Stimulated activated memory B cell treated with anti-CD40 and anti-IgM and Interleukin-4, amounts not matched to agents 10 μg/mL and 1 μg/mL and 100 μg/mL, for 72 hours (primary cell): ENCODE measurements around the gene HOXA3.

Source experiments
- ATAC-seq: fragments of 150-1000 bp; cut with Tn5 transposase; 2 replicates; pipeline ENCODE4 v1.10.0; 2021
- H3K27ac Mint-ChIP-seq: one replicate; pipeline ENCODE4 v1.8.0; 2022; ENCODE audit warnings: mild to moderate bottlenecking, mixed read lengths
- H3K27me3 Mint-ChIP-seq: one replicate; pipeline ENCODE4 v1.8.0; 2022; ENCODE audit warnings: mixed read lengths
- H3K36me3 Mint-ChIP-seq: one replicate; pipeline ENCODE4 v1.8.0; 2022; ENCODE audit warnings: mixed read lengths
- H3K4me1 Mint-ChIP-seq: one replicate; pipeline ENCODE4 v1.8.0; 2022; ENCODE audit warnings: mixed read lengths
- H3K4me3 Mint-ChIP-seq: one replicate; pipeline ENCODE4 v1.8.0; 2022; ENCODE audit warnings: mild to moderate bottlenecking, moderate library complexity, mixed read lengths
- H3K9me3 Mint-ChIP-seq: one replicate; pipeline ENCODE4 v1.8.0; 2022; ENCODE audit warnings: mixed read lengths

Gene HOXA3

GRCh38 chr7:27128776-27129728 is 23.3 kb downstream of the HOXA3 start:
- ATAC-seq = no peak
- Mint-ChIP-seq H3K27ac (no peak overlapping the region), H3K4me1 (no peaks in the 10 kb centered on the region), H3K9me3 (peaks cover 3% of the 10 kb centered on the region), H3K36me3 (no peaks in the 10 kb centered on the region), H3K27me3 (peaks cover 73% of the 10 kb centered on the region), H3K4me3 (peak overlapping the region; percentile 45)

- peaks cover 70% of the 10 kb centered on the region for H3K27me3 Mint-ChIP-seq
- H3K36me3 Mint-ChIP-seq = no peaks in the 10 kb centered on the region
- H3K27ac Mint-ChIP-seq = no peak overlapping the region
- H3K9me3 Mint-ChIP-seq = peaks cover 3% of the 10 kb centered on the region
- H3K4me1 Mint-ChIP-seq = no peaks in the 10 kb centered on the region
- no peak overlapping the region for H3K4me3 Mint-ChIP-seq
- ATAC-seq = no peak
These were observed 24.3 kb downstream of the HOXA3 start for GRCh38 chr7:27128034-27128433.

GRCh38 chr7:27126596-27127327 is 25.6 kb downstream of the HOXA3 start:
- H3K4me1 Mint-ChIP-seq = no peaks in the 10 kb centered on the region
- H3K4me3 Mint-ChIP-seq = no peak overlapping the region
- H3K36me3 Mint-ChIP-seq = no peaks in the 10 kb centered on the region
- peaks cover 3% of the 10 kb centered on the region for H3K9me3 Mint-ChIP-seq
- H3K27me3 Mint-ChIP-seq = peaks cover 64% of the 10 kb centered on the region
- no peak overlapping the region for H3K27ac Mint-ChIP-seq
- ATAC-seq = no peak

GRCh38 chr7:27125986-27126394 is 26.4 kb downstream of the HOXA3 start:
- Mint-ChIP-seq H3K9me3 (peaks cover 3% of the 10 kb centered on the region), H3K27me3 (peaks cover 58% of the 10 kb centered on the region), H3K4me3 (no peak overlapping the region), H3K36me3 (no peaks in the 10 kb centered on the region), H3K4me1 (no peaks in the 10 kb centered on the region), H3K27ac (no peak overlapping the region)
- ATAC-seq = no peak

- ATAC-seq = no peak
- no peaks in the 10 kb centered on the region for H3K4me1 Mint-ChIP-seq
- no peaks in the 10 kb centered on the region for H3K36me3 Mint-ChIP-seq
- H3K27me3 Mint-ChIP-seq = peaks cover 58% of the 10 kb centered on the region
- H3K9me3 Mint-ChIP-seq = peaks cover 3% of the 10 kb centered on the region
- H3K4me3 Mint-ChIP-seq = no peak overlapping the region
- no peak overlapping the region for H3K27ac Mint-ChIP-seq
These were observed 27.3 kb downstream of the HOXA3 start for GRCh38 chr7:27124902-27125689.

- Mint-ChIP-seq H3K27ac (no peak overlapping the region), H3K4me3 (no peak overlapping the region), H3K36me3 (no peaks in the 10 kb centered on the region), H3K4me1 (no peaks in the 10 kb centered on the region), H3K27me3 (peaks cover 55% of the 10 kb centered on the region), H3K9me3 (peaks cover 3% of the 10 kb centered on the region)
- ATAC-seq = no peak
These were observed 28.1 kb downstream of the HOXA3 start for GRCh38 chr7:27124096-27124901.

- ATAC-seq = peak; percentile 27
- Mint-ChIP-seq H3K27ac (no peak overlapping the region), H3K9me3 (no peaks in the 10 kb centered on the region), H3K27me3 (peaks cover 48% of the 10 kb centered on the region), H3K36me3 (no peaks in the 10 kb centered on the region), H3K4me1 (no peaks in the 10 kb centered on the region), H3K4me3 (no peak overlapping the region)
These were observed 28.8 kb downstream of the HOXA3 start for GRCh38 chr7:27123477-27124053.

- H3K27ac Mint-ChIP-seq = no peak overlapping the region
- peaks cover 45% of the 10 kb centered on the region for H3K27me3 Mint-ChIP-seq
- H3K4me3 Mint-ChIP-seq = no peak overlapping the region
- no peak for ATAC-seq
- H3K9me3 Mint-ChIP-seq = no peaks in the 10 kb centered on the region
- no peaks in the 10 kb centered on the region for H3K4me1 Mint-ChIP-seq
- H3K36me3 Mint-ChIP-seq = no peaks in the 10 kb centered on the region
These were observed 29.3 kb downstream of the HOXA3 start for GRCh38 chr7:27123007-27123476.

- Mint-ChIP-seq H3K27ac (no peak overlapping the region), H3K36me3 (no peaks in the 10 kb centered on the region), H3K4me1 (no peaks in the 10 kb centered on the region), H3K27me3 (peaks cover 45% of the 10 kb centered on the region), H3K9me3 (no peaks in the 10 kb centered on the region), H3K4me3 (no peak overlapping the region)
- no peak for ATAC-seq
These were observed 30.1 kb downstream of the HOXA3 start for GRCh38 chr7:27122077-27122910.

- no peaks in the 10 kb centered on the region for H3K4me1 Mint-ChIP-seq
- ATAC-seq = no peak
- H3K4me3 Mint-ChIP-seq = no peak overlapping the region
- H3K9me3 Mint-ChIP-seq = no peaks in the 10 kb centered on the region
- no peak overlapping the region for H3K27ac Mint-ChIP-seq
- H3K27me3 Mint-ChIP-seq = peaks cover 43% of the 10 kb centered on the region
- H3K36me3 Mint-ChIP-seq = no peaks in the 10 kb centered on the region
These were observed 30.7 kb downstream of the HOXA3 start for GRCh38 chr7:27121684-27122076.

- Mint-ChIP-seq H3K27ac (no peak overlapping the region), H3K27me3 (peaks cover 26% of the 10 kb centered on the region), H3K4me1 (no peaks in the 10 kb centered on the region), H3K36me3 (no peaks in the 10 kb centered on the region), H3K4me3 (no peak overlapping the region), H3K9me3 (no peaks in the 10 kb centered on the region)
- ATAC-seq = no peak
These were observed 32.9 kb downstream of the HOXA3 start for GRCh38 chr7:27119412-27119911.

GRCh38 chr7:27118580-27118979 is 33.8 kb downstream of the HOXA3 start:
- no peak overlapping the region for H3K4me3 Mint-ChIP-seq
- H3K4me1 Mint-ChIP-seq = no peaks in the 10 kb centered on the region
- no peak overlapping the region for H3K27ac Mint-ChIP-seq
- H3K36me3 Mint-ChIP-seq = no peaks in the 10 kb centered on the region
- no peak for ATAC-seq
- no peaks in the 10 kb centered on the region for H3K9me3 Mint-ChIP-seq
- peaks cover 17% of the 10 kb centered on the region for H3K27me3 Mint-ChIP-seq

- H3K9me3 Mint-ChIP-seq = no peaks in the 10 kb centered on the region
- ATAC-seq = no peak
- peaks cover 14% of the 10 kb centered on the region for H3K27me3 Mint-ChIP-seq
- H3K4me3 Mint-ChIP-seq = no peak overlapping the region
- no peak overlapping the region for H3K27ac Mint-ChIP-seq
- no peaks in the 10 kb centered on the region for H3K36me3 Mint-ChIP-seq
- no peaks in the 10 kb centered on the region for H3K4me1 Mint-ChIP-seq
These were observed 34.4 kb downstream of the HOXA3 start for GRCh38 chr7:27117887-27118491.
